Measurements from ENCODE around the gene ATP6V0E1.
"Not testable (repeated sequence)": the region's sequence is repeated elsewhere in the genome, so short reads cannot be mapped to it uniquely, and the experiment has no call there.

Gene ATP6V0E1

GRCh38 chr5:173028811-173029327, 45.3 kb downstream of the ATP6V0E1 start:
- no peak for TF ChIP-seq CTCF (IDR thresholded peaks at IDR 0.05; ENCODE audit: low read depth, low read length)
- H3K4me3 ChIP-seq (replicated peaks in 1 of 2; ENCODE audit: low read depth in 2 of 2, low read length in 2 of 2) = no peak overlapping the region
- no peak for DNase-seq (ENCODE audit: low read depth in 2 of 2)

GRCh38 chr5:173029499-173029921, 45.9 kb downstream of the ATP6V0E1 start:
- no peak for DNase-seq (ENCODE audit: low read depth in 2 of 2)
- no peak for TF ChIP-seq CTCF (IDR thresholded peaks at IDR 0.05; ENCODE audit: low read depth, low read length)
- no peak overlapping the region for H3K4me3 ChIP-seq (replicated peaks in 1 of 2; ENCODE audit: low read depth in 2 of 2, low read length in 2 of 2)

- H3K4me3 ChIP-seq (replicated peaks in 1 of 2; ENCODE audit: low read depth in 2 of 2, low read length in 2 of 2); DNase-seq (ENCODE audit: low read depth in 2 of 2): not testable (repeated sequence)
Observed at GRCh38 chr5:173032096-173032495, 48.5 kb downstream of the ATP6V0E1 start.

GRCh38 chr5:173032730-173033129, 49.2 kb downstream of the ATP6V0E1 start:
- DNase-seq (ENCODE audit: low read depth in 2 of 2) = no peak
- no peak for TF ChIP-seq CTCF (IDR thresholded peaks at IDR 0.05; ENCODE audit: low read depth, low read length)
- no peak overlapping the region for H3K4me3 ChIP-seq (replicated peaks in 1 of 2; ENCODE audit: low read depth in 2 of 2, low read length in 2 of 2)

- no peak overlapping the region for H3K4me3 ChIP-seq (replicated peaks in 1 of 2; ENCODE audit: low read depth in 2 of 2, low read length in 2 of 2)
- no peak for DNase-seq (ENCODE audit: low read depth in 2 of 2)
- no peak for TF ChIP-seq CTCF (IDR thresholded peaks at IDR 0.05; ENCODE audit: low read depth, low read length)
Observed at GRCh38 chr5:173033923-173034322, 50.4 kb downstream of the ATP6V0E1 start.

DNA sequence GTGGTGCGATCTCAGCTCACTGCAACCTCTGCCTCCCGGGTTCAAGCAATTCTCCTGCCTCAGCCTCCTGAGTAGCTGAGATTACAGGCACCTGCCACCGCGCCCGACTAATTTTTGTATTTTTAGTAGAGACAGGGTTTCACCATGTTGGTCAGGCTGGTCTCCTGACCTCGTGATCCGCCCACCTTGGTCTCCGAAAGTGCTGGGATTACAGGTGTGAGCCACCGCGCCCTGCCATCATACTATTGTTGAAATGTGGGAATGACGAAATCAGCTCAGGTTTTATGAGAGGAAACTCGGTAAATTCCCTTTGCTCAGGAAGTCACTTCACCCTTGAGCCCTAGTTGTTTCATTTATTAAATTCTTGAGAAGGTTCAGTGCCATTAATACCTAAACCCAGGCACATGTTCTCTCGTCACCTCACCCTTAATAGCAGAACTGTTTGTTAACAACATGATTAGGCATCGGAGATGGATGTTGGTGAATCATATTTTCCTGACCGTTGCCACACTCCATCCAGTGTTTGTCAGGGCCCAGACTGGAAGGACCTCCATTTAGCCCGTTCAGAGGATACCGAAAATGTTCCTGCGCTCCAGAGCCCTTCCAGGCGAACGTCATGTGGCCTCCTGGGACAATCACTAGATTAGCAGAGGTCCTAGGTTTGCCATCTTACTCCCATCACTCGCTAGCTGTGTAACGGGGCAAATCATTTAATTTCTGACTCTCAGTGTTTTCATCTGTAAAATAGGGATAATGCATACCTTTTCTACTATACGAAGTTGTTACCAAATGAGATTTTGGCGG, 52.5 kb downstream of the ATP6V0E1 start:
- no peak for TF ChIP-seq CTCF (IDR thresholded peaks at IDR 0.05; ENCODE audit: low read depth, low read length)
- H3K4me3 ChIP-seq (replicated peaks in 1 of 2; ENCODE audit: low read depth in 2 of 2, low read length in 2 of 2) = no peak overlapping the region
- peak in 1 of 2 donors; percentile 41 for DNase-seq (ENCODE audit: low read depth in 2 of 2)

GRCh38 chr5:173039188-173039587, 55.6 kb downstream of the ATP6V0E1 start:
- H3K4me3 ChIP-seq (replicated peaks in 1 of 2; ENCODE audit: low read depth in 2 of 2, low read length in 2 of 2) = no peak overlapping the region
- TF ChIP-seq CTCF (IDR thresholded peaks at IDR 0.05; ENCODE audit: low read depth, low read length) = no peak
- DNase-seq (ENCODE audit: low read depth in 2 of 2) = no peak

Data from cardiac fibroblast (primary cell).